GM19467 (cell line): ENCODE data around the gene TNS3.
A peak's percentile ranks its signal among the peaks of the same experiment; 100 is the strongest.
"Not testable (repeated sequence)": the region's sequence is repeated elsewhere in the genome, so short reads cannot be mapped to it uniquely, and the experiment has no call there.

ENCODE experiments used
- ATAC-seq: cut with Tn5 transposase; IDR thresholded peaks from one replicate; pipeline ENCODE4 v1.9.1; 2021; ENCODE audit warnings: mild to moderate bottlenecking, moderate library complexity; ENCODE audit not compliant: unreplicated experiment

TNS3 gene

GRCh38 chr7:47273974-47274766 is 307.7 kb downstream of the TNS3 start:
- ATAC-seq = no peak

GRCh38 chr7:47273088-47273487 is 308.8 kb downstream of the TNS3 start:
- no peak for ATAC-seq

- no peak for ATAC-seq
Measured at GRCh38 chr7:47271749-47272148, 310.2 kb downstream of the TNS3 start.

DNA sequence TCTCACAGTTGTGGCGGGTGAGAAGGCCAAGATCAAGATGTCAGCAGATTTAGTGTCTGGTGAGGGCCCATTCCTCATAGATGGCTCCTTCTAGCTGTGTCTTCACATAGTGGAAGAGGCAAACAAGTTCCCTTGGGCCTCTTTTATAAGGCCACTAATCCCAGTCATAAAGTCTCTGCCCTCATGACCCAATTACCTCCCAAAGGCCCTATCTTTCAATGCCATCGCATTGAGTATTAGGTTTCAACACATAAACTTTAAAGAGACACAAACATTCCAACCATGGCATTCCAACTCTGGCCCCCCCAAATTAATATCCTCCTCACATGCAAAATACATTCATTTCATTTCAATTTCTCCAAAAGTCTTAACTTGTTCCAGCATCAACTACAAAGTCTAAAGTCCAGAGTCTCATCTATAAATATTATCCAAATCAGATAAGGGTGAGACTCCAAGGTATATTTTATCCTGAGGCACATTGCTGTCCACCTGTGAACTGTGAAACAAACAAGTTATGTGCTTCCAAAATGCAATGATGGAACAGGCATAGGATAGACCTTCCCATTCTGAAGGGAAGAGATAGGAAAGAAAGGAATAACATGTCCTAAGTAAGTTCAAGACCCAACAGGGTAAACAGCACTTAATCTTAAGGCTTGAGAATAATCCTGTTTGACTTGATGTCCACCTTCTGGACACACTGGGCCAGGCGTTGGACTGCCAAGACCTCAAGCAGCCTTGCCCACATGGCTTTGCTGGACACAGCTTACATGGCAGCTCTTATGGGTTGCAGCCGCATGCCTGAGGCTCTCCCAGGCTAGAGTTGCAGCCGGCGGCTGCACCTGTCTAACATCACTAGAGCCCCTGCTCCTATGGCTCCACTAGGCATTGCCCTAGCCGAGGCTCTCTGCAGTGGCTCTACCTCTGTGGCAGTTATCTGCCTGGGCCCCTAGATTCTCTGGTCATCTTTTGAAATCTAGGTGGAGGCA is 312.8 kb downstream of the TNS3 start:
- ATAC-seq = no peak

- ATAC-seq = no peak
Measured at GRCh38 chr7:47267346-47267745, 314.6 kb downstream of the TNS3 start.

GRCh38 chr7:47266799-47267198 is 315.1 kb downstream of the TNS3 start:
- ATAC-seq = no peak

DNA sequence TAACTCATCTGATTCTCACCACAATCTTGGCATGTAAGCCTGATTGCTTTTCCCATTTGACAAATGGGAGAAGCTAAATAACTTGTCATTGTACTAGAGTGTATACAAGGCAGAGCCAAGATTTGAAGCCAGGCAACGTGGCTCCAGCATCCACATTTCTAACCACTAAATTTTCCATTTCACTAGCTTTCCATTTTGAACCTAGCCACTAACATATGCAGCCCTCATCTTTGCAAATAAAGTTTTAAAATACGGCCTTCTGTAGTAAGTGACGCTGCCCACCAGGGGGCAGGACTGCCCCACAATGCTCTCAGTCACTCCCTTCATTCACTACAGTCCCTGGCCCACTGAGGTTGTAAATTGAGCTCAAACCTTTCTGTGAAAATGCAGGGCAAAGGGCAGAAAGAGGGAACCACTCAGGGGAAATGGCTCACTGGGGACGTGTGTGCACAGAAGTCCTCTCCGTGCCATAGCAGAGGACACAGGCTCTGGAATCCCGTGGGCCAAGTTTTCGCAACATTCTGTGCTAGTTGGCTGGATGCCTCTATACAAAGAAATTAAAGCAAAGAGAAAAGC is 315.7 kb downstream of the TNS3 start:
- ATAC-seq = peak; percentile 80

GRCh38 chr7:47265621-47266020 is 316.3 kb downstream of the TNS3 start:
- ATAC-seq = no peak

GRCh38 chr7:47264021-47264651 is 317.8 kb downstream of the TNS3 start:
- no peak for ATAC-seq

DNA sequence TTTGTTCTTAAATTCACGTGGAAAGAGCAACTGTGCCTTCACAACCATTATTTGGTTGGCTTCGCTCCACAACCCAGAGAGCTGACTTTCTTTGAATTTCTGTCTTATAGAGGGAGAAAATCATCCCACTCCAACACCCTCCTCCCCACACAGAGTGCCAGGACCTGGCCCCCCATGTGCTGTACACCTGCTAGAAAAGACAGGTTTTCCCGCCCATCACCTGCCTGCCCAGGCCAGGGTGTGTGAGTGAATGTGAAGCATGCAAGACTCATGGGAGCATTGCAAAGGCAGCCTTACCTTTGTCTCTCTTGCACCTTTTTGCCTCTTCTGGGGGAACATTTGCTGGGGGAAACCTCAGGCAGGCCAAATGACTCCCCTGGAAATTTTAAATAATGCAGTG is 319.0 kb downstream of the TNS3 start:
- no peak for ATAC-seq

DNA sequence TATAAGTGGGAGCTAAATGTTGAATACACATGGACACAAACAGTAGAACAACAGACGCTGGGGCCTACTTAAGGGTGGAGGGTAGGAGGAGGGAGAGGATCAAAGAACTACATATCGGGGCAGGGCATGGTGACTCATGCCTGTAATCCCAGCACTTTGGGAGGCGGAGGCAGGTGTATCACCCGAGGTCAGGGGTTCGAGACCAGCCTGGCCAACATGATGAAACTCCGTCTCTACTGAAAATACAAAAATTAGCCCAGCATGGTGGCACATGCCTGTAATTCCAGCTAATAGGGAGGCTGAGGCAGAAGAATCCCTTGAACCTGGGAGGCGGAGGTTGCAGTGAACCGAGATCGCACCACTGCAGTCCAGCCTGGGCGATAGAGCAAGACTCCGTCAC is 319.8 kb downstream of the TNS3 start:
- ATAC-seq = not testable (repeated sequence)

GRCh38 chr7:47260270-47260669 is 321.6 kb downstream of the TNS3 start:
- ATAC-seq = no peak

DNA sequence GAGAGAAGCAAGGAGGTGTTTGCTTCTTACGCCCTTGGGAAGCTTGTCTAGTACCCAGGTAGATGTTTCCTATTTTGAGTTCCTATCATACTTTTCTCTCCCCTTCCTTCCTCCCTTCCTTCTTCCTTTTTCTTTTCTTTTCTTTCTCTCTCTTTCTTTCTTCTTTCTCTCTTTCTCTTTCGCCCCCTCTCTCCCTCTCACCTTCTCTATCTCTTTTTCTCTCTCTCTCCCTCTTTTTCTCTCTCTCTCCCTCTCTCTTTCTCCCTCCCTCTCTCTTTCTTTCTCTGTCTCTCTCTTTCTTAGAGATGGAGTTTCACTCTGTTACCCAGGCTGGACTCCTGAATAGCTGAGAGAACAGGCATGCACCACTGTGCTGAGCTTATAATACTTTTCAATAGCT is 322.2 kb downstream of the TNS3 start:
- ATAC-seq = no peak

DNA sequence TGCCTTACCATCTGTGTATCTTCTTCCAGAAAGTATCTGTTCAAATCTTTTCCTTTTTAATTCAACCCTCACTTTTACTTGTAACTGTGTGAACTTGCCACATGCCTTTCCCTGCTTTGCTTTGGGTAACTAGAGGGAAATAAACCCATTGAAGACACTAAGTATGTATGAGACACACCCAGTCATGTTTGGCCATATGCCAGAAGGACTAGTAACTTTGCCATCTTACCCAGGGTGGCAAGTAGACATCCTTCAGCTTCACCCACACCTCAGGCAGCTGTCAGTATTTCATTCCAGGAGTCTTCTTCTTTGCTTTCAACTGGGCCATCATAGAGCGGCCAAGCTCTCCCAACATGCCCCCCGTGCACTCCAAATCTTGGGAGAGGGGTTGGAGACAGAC is 323.1 kb downstream of the TNS3 start:
- ATAC-seq = no peak

DNA sequence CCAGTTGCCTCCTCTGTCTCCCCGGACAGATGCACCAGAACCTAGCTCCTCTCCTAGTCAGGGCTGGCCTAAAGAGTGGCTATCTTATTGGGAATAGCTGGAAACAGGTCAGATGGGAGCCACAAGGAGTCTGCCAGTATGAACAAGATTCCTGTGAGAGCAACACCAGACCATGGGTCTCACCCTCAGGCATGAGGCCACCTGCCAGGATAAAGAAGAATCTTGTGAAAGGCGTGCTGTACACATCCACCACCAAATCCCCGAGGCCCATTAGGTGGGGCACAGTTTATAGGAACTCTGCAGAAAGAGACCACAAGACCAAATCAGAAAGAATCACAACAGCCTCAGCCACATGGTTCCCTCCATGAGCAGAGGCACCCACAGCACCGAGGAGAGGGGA is 325.9 kb downstream of the TNS3 start:
- ATAC-seq = no peak

GRCh38 chr7:47255441-47255840 is 326.5 kb downstream of the TNS3 start:
- ATAC-seq = no peak

DNA sequence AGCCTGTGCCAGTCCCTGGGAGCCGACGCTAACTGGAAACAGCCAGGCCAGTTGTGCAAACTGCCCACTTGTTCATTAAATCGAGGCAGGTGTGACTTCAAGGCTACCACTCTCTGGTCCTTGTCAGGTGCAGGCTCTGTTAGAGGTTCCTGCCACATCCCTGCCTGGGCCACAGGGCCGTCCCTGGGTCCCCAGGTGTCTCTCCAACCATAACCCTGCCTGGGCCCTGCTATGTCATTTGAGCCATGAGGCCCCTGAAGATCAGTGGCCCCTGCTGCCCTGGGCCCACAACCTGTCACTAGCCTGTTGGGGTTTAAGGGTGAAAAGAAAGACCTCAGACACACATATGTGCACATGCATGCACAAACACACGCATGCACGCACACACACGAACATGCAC is 326.9 kb downstream of the TNS3 start:
- no peak for ATAC-seq

DNA sequence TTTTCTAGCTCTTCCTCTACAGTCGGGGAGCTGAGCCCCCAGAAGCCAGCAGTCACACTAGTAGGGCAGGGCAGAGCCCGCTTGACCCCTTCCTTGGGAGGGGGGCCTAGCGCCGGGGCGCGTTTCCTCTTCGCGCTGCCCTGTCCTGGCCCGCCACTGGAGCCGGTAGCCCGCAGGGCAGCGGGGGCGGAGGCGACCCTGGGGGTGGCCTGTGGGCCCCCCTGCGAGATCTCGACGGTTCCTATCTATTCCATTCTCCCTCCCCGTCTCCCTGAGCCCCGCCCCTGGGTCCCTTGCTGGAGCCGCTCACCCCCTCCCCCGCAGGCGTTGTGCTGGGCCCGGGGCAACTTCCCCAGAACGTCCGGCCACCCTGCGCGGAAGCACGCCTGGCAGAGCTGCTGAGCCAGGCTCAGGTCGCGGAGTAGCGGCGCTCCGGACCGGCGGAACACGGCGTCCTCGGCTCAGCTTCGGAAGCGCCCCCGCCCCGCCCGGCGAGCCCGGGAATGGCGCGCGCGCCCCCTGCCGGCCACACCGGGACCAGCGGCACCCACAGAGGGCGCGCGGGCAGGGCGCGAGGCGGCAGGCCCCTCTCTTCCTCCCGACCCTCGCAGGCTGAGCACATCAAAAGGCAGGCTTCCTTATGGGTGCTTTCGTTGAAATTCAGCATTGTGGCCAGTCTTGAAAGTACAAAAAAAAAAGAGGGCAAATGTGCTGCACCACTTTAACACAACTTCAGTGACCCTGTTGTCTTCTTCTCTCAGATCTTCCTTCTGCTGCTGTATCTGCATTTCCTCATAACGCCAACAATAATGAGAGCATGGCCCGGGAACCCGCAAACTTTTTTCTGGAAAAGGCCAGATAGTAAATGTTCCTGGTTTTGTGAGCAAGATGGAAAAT is 327.6 kb downstream of the TNS3 start:
- ATAC-seq = peak; percentile 71

DNA sequence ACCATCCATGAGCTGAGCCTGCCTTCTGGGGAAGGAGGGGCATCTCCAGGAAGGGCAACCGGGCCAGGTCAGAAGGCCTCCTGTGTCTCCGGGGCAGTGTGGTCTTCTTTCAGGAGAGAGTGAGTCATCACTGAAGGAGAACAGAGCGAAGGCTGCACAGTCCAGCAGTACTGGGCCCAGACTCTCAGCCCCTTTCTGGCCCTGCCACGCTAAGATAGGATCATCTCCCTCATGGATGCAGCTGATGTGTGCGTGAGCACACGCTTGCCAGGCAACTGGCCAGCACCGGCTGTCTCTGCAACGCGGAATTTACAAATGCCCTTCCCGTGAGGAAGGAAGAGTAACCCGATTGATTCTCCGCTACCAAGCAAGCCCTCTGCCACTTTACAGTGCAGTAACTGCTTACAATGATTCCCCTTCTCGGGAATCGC is 328.2 kb downstream of the TNS3 start:
- peak; percentile 19 for ATAC-seq

DNA sequence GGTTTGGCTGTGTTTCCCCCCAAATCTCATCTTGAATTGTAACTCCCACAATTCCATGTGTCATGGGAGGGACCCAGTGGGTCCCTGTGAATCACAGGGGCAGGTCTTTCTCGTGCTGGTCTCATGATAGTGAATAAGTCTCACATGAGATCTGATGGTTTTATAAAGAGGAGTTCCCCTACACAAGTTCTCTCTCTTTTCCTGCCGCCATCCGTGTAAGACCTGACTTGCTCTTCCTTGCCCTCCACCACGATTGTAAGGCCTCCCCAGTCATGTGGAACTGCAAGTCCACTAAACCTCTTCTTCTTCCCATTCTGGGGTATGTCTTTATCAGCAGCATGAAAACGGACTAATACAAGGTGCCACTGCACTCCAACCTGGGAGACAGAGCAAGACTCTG is 329.2 kb downstream of the TNS3 start:
- ATAC-seq = no peak
